HG03439 (cell line): Measurements from ENCODE around the gene CDC14B.
A peak's percentile ranks its signal among the peaks of the same experiment; 100 is the strongest.

ENCODE experiments used
- ATAC-seq: cut with Tn5 transposase; IDR thresholded peaks from one replicate; pipeline ENCODE4 v1.9.1; 2021; ENCODE audit warnings: mild to moderate bottlenecking, moderate library complexity; ENCODE audit not compliant: unreplicated experiment

The CDC14B gene

GRCh38 chr9:96487949-96488348, 131.7 kb downstream of the CDC14B start:
- no peak for ATAC-seq

- no peak for ATAC-seq
These were observed 132.6 kb downstream of the CDC14B start for GRCh38 chr9:96487029-96487396.

- ATAC-seq, result no peak
These were observed 133.1 kb downstream of the CDC14B start for GRCh38 chr9:96486386-96487028.

GRCh38 chr9:96485280-96485679, 134.4 kb downstream of the CDC14B start:
- ATAC-seq, result no peak

GRCh38 chr9:96484521-96484931, 135.1 kb downstream of the CDC14B start:
- ATAC-seq, result peak; percentile 92

- ATAC-seq, result no peak
These were observed 135.8 kb downstream of the CDC14B start for GRCh38 chr9:96483733-96484390.

- no peak for ATAC-seq
These were observed 136.4 kb downstream of the CDC14B start for GRCh38 chr9:96483197-96483596.

- no peak for ATAC-seq
These were observed 137.2 kb downstream of the CDC14B start for GRCh38 chr9:96482476-96482875.

GRCh38 chr9:96480736-96481135, 138.9 kb downstream of the CDC14B start:
- ATAC-seq, result no peak

- ATAC-seq, result peak; percentile 70
These were observed 140.7 kb downstream of the CDC14B start for GRCh38 chr9:96478829-96479371.

- no peak for ATAC-seq
These were observed 143.1 kb downstream of the CDC14B start for GRCh38 chr9:96476591-96476990.

- no peak for ATAC-seq
These were observed 143.6 kb downstream of the CDC14B start for GRCh38 chr9:96476013-96476412.

- ATAC-seq, result no peak
These were observed 151.9 kb downstream of the CDC14B start for GRCh38 chr9:96467784-96468183.

- ATAC-seq, result no peak
These were observed 155.2 kb downstream of the CDC14B start for GRCh38 chr9:96464426-96464825.

- ATAC-seq, result no peak
These were observed 157.1 kb downstream of the CDC14B start for GRCh38 chr9:96462541-96462940.

- no peak for ATAC-seq
These were observed 158.3 kb downstream of the CDC14B start for GRCh38 chr9:96461336-96461735.

- no peak for ATAC-seq
These were observed 158.8 kb downstream of the CDC14B start for GRCh38 chr9:96460882-96461281.

- ATAC-seq, result no peak
These were observed 159.2 kb downstream of the CDC14B start for GRCh38 chr9:96460470-96460869.

- ATAC-seq, result no peak
These were observed 160.2 kb downstream of the CDC14B start for GRCh38 chr9:96459268-96460007.

- ATAC-seq, result no peak
These were observed 161.4 kb downstream of the CDC14B start for GRCh38 chr9:96458226-96458625.

- ATAC-seq, result no peak
These were observed 162.4 kb downstream of the CDC14B start for GRCh38 chr9:96457266-96457665.

GRCh38 chr9:96453625-96454024, 166.0 kb downstream of the CDC14B start:
- no peak for ATAC-seq
